Right lobe of liver (tissue), 6 donors: Measurements from ENCODE around the gene RHO. TPM values are rescaled to one million over a fixed set of nuclear protein-coding genes. Genes with fewer than 3 reads are reported as not detected.

ENCODE experiments used
- ATAC-seq, 4 donors: fragments of 200-7000 bp; cut with Tn5 transposase; one replicate each; pipeline ENCODE4 v1.9.1; 2020; ENCODE audit warnings: mild to moderate bottlenecking in 4 of 4, moderate library complexity in 4 of 4
- DNase-seq, 3 donors: peaks; one replicate each; pipeline ENCODE4 v3.0.0-alpha.2; 2020
- H3K27ac ChIP-seq, 3 donors: fragments of 200-600 bp; one replicate each; pipeline ENCODE4 v1.8.0; 2022
- H3K27me3 ChIP-seq, 2 donors: fragments of 200-600 bp; one replicate each; pipeline ENCODE4 v1.8.0; 2022
- H3K36me3 ChIP-seq, 4 donors: fragments of 200-600 bp; sonication (generic) in 1 of 4; one replicate each; pipeline versions ENCODE4 v1.5.1 to v1.8.0; 2017 to 2022; ENCODE audit warnings: control low read depth in 1 of 4
- H3K4me1 ChIP-seq, 4 donors: fragments of 200-600 bp; sonication (generic) in 1 of 4; one replicate each; pipeline versions ENCODE4 v1.5.1 to v1.8.0; 2017 to 2022; ENCODE audit warnings: control low read depth in 1 of 4
- H3K4me3 ChIP-seq, 3 donors: fragments of 200-600 bp; one replicate each; pipeline ENCODE4 v1.8.0; 2022
- H3K9me3 ChIP-seq, 4 donors: fragments of 200-600 bp; sonication (generic) in 1 of 4; one replicate each; pipeline versions ENCODE4 v1.5.1 to v1.8.0; 2017 to 2022; ENCODE audit warnings: control low read depth in 1 of 4
- POLR2A ChIP-seq: fragments of 450-650 bp; IDR thresholded peaks from one replicate; pipeline ENCODE4 v1.6.1; 2017; ENCODE audit warnings: antibody characterized with exemption, mild to moderate bottlenecking
- WGBS: methylation state at CpG from one replicate; pipeline ENCODE4 v1.1.6; 2018; ENCODE audit warnings: low coverage, low lambda C conversion rate; ENCODE audit not compliant: insufficient coverage; ENCODE audit errors: missing lambda C conversion rate; 5-methylcytosine and 5-hydroxymethylcytosine counted together
- intact Hi-C, 2 donors: fragments of 100-400 bp; cut with DNase I; formaldehyde crosslinking; loops; one replicate each; pipeline versions ENCODE4 v1.11.2 to v1.14.1; 2022
- total RNA-seq, 6 experiments: library from RNA; depleted of rRNA in 2 of 6; stranded (reverse); fragments of >200 nt in 2 of 6; fragmentation: NEBNext Ultra II Directional in 3 of 6; extraction: Animal tissue kit (Norgen Biotek cat#: 25700) in 3 of 6; gene quantifications; one replicate each; pipeline versions ENCODE4 v1.1.0 to v1.2.4, GENCODE V29; 2016 to 2023
- TF ChIP-seq, protein P1 (sequence below), 4 donors: fragments of 200-600 bp in 3 of 4; fragments of 450-650 bp in 1 of 4; IDR thresholded peaks; one replicate each; pipeline versions ENCODE4 v1.5.1 to v1.8.0; 2016 to 2022; ENCODE audit warnings: antibody characterized with exemption in 4 of 4, mild to moderate bottlenecking in 2 of 4
- donor health status: DM: no; HTN: yes; CAD: no.
- donor health status: DM: no; HTN: no; CAD: no.
- donor health status: DM: no; HTN: no; CAD: no.
- donor health status: DM: no; HTN: yes; CAD: no.
- donor health status: DM: no; HTN: yes; CAD: no.

Gene RHO
- total RNA-seq, 6 experiments from 2014 or later = not detected

DNA sequence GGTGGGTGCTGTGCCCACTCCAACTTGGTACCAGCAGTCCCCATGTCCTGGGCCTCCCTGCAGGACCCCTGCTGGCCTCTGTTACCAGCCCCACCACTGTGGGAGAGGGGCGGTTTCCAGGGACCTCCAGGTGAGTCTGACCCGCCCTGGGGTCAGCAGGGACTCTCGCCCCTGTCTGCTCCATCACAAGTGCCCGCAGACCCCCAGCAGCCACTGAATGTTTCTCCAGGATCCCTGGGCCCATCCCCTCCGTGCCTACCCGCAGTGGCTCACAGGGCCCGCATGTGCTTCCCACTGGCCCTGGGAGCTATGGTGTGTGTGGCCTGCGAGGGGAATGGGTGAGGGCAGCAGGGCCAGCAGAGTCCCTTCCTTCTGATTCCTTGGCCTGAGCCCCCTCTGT is 9.9 kb upstream of the RHO start:
- no peaks in the 10 kb centered on the region for H3K36me3 ChIP-seq
- H3K27me3 ChIP-seq = no peaks in the 10 kb centered on the region
- TF ChIP-seq POLR2A = no peak
- TF ChIP-seq, protein P1, sequence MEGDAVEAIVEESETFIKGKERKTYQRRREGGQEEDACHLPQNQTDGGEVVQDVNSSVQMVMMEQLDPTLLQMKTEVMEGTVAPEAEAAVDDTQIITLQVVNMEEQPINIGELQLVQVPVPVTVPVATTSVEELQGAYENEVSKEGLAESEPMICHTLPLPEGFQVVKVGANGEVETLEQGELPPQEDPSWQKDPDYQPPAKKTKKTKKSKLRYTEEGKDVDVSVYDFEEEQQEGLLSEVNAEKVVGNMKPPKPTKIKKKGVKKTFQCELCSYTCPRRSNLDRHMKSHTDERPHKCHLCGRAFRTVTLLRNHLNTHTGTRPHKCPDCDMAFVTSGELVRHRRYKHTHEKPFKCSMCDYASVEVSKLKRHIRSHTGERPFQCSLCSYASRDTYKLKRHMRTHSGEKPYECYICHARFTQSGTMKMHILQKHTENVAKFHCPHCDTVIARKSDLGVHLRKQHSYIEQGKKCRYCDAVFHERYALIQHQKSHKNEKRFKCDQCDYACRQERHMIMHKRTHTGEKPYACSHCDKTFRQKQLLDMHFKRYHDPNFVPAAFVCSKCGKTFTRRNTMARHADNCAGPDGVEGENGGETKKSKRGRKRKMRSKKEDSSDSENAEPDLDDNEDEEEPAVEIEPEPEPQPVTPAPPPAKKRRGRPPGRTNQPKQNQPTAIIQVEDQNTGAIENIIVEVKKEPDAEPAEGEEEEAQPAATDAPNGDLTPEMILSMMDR (IDR thresholded peaks at IDR 0.05) = no peak
- intact Hi-C loops = no loop called here
- DNase-seq (peak in 1 of 3 donors; percentile 31), ATAC-seq (no peak)
- H3K4me1 ChIP-seq = no peaks in the 10 kb centered on the region
- no peak overlapping the region for H3K4me3 ChIP-seq
- no peak overlapping the region for H3K27ac ChIP-seq
- no CpG with 5 or more reads among the region's 8 CpGs for WGBS
- no peaks in the 10 kb centered on the region for H3K9me3 ChIP-seq

DNA sequence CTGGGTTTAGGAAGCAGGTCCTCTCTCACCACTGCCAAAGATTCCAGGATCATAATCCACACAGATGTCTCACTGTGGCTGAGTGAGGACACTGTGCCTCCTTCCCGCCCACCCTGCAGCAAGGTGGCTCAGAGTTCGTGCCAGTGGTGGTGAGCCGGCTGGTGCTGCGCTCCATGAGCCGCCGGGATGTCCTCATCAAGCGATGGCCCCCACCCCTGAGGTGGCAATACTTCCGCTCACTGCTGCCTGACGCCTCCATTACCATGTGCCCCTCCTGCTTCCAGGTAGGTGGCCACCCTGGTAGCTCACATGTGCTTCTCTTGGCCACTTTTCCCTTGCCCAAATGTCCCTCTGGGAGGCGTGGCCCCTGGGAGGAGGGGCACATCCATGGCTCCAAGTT is 9.0 kb upstream of the RHO start:
- Histone ChIP-seq H3K36me3 (no peaks in the 10 kb centered on the region), H3K27ac (no peak overlapping the region), H3K27me3 (no peaks in the 10 kb centered on the region), H3K4me1 (no peaks in the 10 kb centered on the region), H3K4me3 (no peak overlapping the region), H3K9me3 (no peaks in the 10 kb centered on the region)
- DNase-seq (no peak), ATAC-seq (no peak)
- TF ChIP-seq, protein P1 (IDR thresholded peaks at IDR 0.05) = no peak
- TF ChIP-seq POLR2A = no peak
- intact Hi-C loops = no loop called here
- 80% methylated on average over 1 of the region's 10 CpGs for WGBS

DNA sequence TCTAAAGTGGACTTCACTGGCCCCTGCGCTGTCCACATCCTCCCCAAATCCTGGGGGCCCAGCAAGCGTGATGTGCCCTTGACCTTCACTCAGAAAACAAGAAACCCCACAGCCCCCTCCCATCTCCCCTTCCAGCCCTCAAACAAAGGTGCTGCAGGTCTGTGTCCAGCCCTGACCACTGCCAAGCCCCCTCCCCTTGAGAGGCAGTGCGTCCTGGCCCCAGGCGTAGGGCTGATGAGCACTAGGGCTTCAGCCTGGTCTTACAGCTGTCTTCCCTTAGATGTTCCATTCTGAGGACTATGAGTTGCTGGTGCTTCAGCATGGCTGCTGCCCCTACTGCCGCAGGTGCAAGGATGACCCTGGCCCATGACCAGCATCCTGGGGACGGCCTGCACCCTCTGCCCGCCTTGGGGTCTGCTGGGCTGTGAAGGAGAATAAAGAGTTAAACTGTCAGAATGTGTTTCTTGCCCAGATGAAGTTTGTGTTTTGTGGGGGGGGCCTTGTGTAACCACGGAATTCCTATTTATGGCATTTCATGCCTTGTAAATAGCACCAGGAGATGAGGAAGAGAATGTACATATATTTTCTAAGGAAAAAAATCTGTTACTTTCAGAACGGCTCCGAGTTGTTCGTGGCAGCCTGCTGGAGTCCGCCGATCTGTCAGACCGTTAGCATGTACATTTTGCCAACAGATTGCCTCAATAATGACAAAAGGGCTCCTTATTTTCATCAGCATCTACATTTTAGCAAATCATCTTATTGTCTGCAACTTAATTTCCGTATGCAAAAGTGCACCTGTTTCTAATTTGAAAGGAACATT is 8.3 kb upstream of the RHO start:
- Histone ChIP-seq H3K4me1 (no peaks in the 10 kb centered on the region), H3K9me3 (no peaks in the 10 kb centered on the region), H3K36me3 (no peaks in the 10 kb centered on the region), H3K27ac (no peak overlapping the region), H3K4me3 (no peak overlapping the region), H3K27me3 (no peaks in the 10 kb centered on the region)
- ATAC-seq (no peak), DNase-seq (no peak)
- intact Hi-C loops = no loop called here
- WGBS = 89% methylated on average over 10 of the region's 15 CpGs
- TF ChIP-seq, protein P1 (IDR thresholded peaks at IDR 0.05) = no peak
- TF ChIP-seq POLR2A = no peak

DNA sequence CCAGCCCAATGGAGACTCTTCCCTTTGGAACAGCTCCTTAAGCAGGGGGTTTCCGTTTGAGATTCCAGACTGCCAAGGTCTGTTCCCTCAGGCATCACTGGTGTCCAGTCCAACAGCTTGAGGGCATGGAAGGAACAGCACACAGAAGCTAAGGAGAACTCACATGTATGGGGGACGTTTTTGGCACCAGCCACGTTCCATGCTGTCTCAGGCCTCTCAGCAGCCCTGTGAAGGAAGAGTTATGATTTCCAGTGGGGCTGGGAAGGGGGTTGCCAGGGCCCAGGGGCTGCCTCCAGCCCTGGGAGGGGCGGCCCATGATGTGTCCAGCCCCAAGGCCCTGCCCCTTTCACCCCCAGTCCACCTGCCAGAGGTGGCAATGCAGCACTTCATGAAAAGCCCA is 7.5 kb upstream of the RHO start:
- Histone ChIP-seq H3K9me3 (no peaks in the 10 kb centered on the region), H3K4me3 (no peak overlapping the region), H3K36me3 (no peaks in the 10 kb centered on the region), H3K27ac (no peak overlapping the region), H3K4me1 (no peaks in the 10 kb centered on the region), H3K27me3 (no peaks in the 10 kb centered on the region)
- WGBS = no CpG with 5 or more reads among the region's 4 CpGs
- ATAC-seq (no peak), DNase-seq (no peak)
- TF ChIP-seq, protein P1 (IDR thresholded peaks at IDR 0.05) = no peak
- no peak for TF ChIP-seq POLR2A
- intact Hi-C loops = no loop called here
